ENCODE measurements around the gene CCDC157.
"Not testable (repeated sequence)": the region's sequence is repeated elsewhere in the genome, so short reads cannot be mapped to it uniquely, and the experiment has no call there.

The CCDC157 gene

DNA sequence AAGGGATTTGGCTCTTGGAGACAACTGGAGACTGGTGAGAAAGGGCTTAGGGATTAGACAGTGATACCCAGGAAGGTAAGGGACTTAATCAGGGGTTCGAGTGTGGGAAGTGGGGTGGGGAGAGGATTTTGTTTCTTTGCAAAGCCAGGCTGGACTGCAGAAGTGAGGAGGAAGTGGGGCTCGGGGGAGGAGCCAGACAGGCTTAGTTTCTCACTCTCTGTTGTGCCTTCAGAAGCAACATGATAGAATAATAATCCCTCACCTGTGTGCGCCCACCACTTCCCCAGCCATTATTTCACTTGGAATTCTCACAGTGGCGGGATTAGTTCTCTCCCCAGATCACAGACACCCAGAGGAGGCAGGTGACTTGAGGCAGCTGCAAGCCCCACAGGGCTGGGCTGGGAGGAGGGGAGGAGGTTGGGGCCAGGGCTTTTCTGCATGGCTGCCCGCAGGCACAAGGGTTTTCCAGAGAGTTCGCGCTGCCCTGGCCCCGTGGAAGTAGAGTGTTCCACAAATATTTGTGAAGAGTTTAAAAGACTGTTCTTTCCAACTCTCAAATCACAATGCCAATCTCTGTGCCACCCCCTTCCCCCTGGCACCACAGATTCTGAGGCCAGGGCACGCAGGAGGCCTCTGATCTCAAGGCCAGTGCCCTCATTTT is 36.0 kb downstream of the CCDC157 start:
- no peak for DNase-seq

DNA sequence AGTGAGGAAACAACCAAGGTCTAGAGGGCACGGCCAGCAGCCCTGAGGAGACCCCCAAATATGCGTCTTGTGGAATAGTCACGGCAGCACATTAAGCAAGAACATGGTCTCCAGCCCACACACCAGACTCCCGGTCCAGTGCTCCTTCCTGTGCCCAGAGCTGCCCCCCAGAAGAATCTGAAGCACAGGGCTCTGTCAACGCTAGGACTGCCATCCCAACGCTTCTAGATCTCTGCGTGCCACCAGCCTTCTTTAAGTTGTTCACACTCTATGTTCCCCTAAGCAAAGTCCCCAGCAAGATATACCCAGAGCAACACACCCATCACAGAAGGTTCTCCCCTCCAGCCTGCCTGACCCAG is 36.5 kb downstream of the CCDC157 start:
- DNase-seq: no peak

DNA sequence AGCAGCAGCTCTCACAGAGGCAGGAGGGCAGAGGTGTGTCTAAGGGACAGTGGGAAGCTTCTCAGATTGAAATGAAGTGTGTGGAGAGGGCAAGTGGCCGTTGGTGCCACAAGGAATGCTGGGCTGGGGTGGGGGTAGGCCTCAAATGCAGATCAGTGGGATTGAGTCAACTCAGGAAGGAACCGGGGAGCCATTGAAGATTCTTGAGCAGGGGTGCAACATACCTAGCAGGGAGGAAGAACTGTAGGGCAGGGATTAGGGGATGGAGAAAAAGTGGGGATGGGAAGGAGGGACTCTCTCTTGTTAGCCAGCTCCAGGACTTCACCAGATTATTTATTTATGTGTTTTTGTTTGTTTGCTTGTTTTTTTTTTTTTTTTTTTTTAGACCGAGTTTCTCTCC is 37.1 kb downstream of the CCDC157 start:
- DNase-seq: no peak

DNA sequence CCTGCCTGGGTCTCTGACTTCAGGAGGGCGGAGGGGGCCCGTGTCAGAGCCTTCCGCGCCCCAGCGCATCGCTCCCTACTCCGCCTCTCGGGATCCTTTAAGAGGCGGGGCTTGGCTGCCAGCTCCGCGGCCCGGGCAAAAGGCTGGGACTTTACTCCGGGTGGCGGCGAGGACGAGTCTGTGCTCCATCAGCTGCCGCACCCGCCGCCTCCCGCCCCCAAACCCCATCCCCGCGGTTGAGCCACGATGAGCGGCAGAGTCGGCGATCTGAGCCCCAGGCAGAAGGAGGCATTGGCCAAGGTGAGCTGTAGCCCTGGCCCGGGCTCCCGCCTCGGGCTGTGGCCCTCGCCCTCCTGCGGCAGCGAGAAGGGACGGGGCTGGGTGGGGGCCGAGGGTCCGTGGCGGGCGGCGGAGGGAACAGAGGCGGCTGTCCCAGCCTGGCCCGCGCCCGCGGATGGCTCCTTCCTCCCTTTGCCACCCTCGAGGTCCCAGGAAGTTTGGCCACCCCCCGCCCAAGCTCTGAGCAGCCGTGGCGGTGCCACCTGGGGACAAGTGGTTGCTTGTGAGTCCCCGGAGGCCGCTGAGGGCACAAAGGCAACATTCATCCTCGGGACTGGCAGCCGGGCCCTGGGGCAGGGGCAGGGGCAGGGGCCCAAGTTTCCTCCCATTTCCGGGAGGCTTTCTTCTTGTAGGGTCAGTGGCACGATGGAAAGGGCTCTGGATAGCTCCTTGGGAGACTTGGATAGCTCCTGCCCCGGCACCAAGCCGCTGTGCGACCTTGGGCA is 40.3 kb downstream of the CCDC157 start, which contains the start of gene SEC14L2:
TSS of gene SEC14L2 (plus strand) at position 148 of the 785 bp plus-strand sequence. CDS start at position 247, 99 bp downstream.
- peak; percentile 55 for DNase-seq

DNA sequence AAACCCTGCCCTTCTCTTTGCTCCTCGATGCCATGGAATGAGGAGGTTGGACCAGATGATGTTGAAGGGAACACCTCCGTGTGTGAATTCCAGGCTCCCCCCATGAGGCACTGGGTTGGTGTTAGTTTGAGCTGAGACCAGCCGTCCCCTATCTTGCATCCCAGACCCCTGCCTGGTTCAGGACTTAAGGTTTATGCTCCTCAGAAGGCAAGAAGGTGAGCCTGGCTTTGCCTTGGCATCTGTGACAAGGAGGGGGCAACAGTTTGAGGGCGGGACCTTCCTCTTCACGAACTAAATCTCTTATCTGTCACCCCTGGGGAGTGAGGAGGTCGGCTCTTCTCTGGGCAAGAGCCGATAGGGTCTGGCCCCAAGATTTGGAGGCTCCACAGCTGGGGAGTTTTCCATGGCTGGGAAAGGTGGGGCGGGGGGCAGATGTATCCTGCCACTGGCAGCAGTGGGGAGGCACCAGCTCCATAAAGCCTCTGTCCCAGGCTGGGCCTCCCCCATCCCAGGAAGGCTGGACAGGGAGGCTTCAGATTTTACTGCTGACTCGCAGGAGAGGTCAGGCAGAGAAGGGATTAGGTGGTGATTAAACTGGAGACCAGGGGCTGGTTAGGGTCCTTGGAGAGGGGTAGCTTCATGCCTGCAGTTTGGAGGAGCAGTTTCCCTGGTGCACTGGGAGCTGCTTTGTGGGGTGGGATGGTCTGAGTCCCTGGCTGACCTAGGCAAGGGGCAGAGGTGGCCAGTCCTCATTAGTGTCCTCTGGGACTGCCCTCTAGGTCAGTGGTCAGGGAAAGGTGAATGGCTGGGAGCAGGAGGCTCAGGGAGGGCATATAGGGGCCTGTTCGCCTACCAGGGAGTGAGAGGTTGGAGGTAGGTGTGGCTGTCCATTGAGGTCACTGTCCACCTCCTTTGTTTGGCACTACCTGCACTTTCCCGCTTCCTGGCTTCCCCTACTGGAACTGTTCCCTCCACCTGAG is 41.1 kb downstream of the CCDC157 start:
- no peak for DNase-seq

DNA sequence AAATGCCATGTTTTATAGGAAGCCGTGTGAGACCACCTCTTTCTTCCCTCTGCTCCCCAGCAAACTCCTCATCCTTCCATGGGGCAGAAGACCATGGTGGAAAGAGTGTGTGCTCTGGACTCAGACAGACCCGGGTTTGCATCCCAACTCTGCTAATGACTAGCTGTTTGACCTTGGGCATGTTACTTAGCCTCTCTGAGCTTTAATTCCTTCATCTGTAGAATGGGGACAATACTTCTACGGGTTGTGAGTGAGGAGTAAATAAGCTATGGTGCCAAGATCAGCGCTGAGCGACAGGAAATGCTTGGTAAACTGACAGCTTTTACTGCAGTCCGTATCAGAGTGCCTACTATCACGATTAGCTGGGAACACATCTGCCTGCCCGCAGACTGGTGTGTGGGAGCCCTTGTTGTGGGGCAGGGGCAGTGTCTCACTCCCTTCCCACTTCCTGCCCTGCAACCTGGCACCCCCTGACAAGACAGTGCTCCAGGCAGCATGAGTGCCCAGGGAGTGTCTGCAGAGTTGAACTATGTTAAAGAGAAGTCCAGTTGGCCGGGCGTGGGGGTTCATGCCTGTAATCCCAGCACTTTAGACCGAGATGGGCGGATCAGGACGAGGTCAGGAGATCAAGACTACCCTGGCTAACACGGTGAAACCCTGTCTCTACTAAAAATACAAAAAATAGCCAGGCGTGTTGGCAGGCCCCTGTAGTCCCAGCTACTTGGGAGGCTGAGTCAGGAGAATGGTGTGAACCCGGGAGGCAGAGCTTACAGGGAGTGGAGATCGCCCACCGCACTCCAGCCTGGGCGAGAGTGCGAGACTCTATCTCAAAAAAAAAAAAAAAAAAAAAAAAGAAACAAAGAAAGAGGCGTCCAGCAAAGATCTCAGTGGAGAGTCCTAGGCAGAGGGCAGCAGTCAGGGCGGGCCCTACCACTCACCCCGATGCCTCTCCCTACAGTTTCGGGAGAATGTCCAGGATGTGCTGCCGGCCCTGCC is 42.2 kb downstream of the CCDC157 start:
- DNase-seq: no peak

DNA sequence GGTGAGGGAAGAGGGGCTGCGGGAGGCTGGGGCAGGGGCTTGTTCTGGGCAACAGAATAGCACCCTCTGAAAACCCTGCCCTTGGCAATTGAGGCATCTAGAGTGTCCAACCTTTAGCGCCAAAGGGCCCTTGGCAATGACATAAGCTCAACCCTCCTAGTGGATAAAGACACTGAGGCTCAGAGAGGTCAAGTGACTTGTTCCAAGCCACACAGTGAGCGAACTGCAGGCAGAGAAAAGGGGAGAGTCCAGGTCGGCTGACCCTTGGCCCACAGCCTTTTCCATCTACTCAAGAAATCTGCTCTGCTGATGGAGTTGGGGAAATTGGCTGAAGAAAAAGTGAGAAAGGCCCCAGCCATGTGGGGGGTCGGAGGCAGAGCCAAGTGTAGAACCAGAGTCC is 42.9 kb downstream of the CCDC157 start:
- no peak for DNase-seq

DNA sequence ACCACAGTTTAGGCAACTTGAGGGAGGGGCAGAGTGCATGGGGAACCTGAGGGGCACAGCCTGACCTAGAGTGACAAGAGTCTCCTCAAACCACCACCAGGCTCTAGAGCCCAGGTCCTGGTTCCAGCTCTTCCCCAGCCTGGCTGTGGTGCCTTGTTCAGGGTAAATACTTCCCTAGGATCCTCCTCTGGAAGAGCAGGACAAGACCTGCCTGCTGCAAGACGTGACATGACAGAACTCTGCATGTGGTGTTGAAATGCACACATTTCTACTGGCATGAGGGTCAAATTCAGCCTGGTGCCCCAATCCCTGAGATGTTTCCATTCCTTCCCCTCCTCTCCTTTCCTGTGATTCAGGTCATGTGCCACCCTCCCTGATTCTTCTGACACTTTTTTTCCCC is 43.4 kb downstream of the CCDC157 start:
- no peak for DNase-seq

DNA sequence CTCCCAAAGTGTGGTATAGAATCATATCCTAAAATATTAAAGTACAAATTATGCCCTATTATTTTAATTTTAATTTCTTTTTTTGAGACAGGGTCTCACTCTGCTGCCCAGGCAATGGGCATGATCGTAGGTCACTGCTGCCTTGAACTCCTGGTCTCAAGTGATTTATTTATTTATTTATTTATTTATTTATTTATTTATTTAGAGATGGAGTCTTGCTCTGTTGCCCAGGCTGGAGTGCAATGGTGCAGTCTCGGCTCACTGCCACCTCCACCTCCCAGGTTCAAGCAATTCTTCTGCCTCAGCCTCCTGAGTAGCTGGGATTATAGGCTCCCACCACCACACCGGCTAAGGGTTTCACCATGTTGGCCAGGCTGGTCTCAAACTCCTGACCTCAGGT is 44.2 kb downstream of the CCDC157 start:
- not testable (repeated sequence) for DNase-seq

DNA sequence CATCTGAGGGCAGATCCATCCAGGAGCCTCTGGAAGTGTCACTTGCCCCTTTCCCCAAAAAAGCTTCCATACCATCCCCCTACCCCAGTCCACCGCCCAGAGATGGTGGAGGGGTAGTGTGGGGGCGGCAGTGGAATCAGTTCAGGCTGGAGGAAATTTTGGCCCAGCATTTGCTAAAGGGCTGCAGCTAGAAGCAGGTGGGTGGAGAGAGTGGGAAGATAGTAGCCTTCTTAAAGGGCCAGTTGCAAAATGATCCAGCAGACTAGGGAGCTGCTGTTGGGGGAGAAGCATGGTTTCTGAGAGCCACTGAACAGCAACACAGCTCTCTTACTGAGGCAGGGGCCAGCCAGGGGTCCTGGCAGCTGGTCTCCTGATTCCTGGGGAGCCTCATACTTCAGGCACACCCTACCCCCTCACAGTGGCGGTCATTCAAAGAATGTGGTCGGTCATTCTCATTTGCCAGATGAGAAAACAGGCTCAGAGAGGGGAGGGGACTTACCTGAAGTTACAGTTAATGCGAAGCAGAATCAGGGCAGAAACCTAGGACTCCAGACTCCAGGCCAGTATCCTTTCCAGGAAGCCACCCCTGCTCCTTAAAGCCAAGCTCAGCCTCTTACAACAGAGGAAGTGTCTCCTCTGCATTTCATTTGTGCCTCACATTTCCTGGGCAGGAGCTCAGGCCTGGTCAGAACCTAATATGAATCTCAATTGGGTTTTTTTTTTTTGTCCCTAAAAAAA is 45.4 kb downstream of the CCDC157 start:
- no peak for DNase-seq

DNA sequence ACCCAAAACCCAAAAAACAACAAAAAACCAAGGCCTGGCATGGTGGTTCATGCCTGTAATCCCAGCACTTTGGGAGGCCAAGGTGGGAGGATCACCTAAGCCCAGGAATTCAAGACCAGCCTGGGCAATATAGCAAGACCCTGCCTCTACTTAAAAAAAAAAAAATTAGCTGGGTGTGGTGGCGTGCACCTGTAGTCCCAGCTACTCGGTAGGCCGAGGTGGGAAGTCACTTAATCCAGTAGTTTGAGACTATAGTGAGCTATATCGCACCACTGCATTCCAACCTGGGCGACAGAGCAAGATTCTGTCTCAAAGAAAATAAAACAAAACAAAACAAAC is 45.9 kb downstream of the CCDC157 start:
- not testable (repeated sequence) for DNase-seq

DNA sequence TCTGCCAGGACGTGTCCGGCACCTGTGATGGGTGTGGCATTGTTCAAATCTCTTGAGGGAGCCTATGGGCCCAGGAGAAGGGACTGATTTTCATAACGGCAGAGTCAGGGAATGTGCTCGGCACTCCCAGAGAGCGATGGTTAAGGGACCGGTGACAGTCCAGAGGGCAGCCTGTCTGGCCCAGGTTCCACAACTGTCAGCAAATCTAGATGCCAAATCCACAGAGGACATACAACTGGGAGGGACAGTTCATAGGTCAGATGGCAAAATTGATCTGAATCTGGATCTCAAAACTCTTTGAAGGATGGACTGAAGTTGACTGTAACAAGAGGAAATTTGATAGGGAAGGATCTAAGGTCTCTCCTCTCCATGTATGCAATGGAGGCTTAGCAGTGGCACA is 47.5 kb downstream of the CCDC157 start:
- no peak for DNase-seq

DNA sequence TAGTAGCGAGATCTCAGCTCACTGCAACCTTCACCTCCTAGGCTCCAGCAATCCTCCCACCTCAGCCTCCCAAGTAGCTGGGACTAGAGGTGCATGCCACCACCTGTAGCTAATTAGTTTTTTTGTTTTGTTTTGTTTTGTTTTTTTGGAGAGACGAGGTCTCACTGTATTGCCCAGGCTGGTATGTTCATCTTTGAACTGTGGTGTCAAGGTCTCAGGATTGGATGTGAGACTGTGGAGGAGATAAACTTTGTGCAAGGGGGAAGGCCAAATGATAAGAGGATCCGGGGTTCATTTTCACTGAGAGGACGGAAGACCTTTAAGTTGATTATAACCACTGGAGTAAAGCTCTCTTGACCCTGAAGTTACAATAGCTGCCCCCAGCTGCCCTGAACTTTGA is 48.9 kb downstream of the CCDC157 start:
- DNase-seq: no peak

DNA sequence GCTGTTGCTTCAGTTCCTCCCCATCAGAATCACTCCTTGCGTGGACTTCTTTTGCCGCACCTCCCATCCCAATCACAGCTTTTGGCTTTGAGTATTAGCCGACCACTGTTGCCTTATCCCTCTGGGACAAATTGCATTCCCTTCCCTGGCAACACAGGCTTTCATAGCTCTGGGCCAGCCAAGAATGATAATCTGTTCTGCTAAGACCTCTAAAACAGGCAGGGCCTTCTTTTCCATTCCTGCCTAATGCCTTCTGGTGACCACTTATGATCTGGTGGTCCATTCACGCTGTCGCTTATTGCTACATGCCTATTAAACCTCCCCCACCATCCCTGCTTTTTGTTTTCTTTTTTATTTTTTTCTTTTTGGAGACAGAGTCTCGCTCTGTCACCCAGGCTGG is 49.6 kb downstream of the CCDC157 start:
- DNase-seq: no peak

DNA sequence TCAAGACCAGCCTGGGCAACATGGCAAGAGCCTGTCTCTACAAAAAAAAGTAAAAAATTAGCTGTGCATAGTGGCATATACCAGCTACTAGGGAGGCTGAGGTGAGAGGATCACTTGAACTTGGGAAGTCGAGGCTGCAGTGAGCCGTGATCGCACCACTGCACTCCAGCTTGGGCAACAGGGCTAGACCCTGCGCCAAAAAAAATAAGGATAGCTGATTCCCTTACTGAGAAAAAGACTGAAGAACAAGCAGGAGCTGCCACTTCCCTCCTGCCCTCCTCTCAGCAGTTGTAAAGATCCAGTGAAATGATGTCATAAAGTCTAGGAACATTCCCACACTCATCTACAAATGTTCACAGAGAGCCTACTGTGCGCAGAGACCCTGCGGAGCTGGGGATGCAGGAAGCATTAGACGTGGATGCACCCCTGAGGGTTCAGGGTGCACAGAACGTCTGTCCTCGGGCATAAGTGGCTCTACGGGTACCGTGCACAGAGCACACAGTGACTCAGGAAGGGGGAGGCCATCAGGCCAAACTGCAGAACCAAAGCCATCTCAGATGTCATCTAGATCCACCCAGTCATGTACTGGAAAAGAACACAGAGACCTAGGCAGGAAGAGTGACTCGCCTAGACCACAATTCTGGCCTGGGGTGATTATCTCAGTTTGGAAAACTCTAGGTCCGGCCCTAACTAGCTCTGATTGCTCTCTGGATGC is 51.7 kb downstream of the CCDC157 start:
- no peak for DNase-seq

DNA sequence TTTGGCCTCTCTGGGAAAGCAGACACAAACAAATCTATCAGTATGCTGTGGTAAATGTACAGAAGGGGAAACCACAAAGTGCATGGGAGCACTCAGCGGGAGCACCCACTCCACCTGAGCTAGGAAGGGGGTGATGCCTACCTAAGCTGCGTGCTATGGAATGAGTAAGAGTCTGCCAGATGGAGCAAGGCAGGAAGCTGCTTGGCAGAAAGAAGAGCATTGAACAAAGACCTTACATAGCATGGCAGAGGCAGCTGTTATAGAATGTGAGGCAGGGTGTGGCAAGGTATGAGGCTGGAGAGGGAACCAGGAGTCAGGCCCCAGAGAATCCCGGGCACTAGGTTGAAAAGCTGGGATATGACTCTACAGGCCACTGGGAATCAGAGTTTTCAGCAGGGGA is 55.0 kb downstream of the CCDC157 start:
- DNase-seq: no peak

DNA sequence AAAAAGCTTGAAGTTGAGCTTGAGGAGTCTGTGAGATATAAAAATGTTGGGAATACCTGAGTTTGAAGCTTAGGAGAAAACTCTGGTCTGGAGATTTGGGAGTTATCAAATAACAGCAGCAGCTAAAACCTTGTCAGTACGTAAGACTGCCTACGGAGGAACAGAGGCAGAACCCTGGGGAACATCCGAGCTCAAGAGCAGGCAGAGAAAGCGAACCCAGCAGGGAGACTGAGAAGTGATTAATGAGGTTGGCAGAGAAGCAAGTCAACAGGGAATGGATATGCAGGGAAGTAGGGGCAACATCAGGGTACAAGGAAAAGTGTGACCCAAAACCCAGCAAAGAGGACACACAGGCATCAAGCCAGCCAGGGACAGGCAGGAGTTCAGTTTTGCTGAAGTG is 56.2 kb downstream of the CCDC157 start:
- DNase-seq: no peak

DNA sequence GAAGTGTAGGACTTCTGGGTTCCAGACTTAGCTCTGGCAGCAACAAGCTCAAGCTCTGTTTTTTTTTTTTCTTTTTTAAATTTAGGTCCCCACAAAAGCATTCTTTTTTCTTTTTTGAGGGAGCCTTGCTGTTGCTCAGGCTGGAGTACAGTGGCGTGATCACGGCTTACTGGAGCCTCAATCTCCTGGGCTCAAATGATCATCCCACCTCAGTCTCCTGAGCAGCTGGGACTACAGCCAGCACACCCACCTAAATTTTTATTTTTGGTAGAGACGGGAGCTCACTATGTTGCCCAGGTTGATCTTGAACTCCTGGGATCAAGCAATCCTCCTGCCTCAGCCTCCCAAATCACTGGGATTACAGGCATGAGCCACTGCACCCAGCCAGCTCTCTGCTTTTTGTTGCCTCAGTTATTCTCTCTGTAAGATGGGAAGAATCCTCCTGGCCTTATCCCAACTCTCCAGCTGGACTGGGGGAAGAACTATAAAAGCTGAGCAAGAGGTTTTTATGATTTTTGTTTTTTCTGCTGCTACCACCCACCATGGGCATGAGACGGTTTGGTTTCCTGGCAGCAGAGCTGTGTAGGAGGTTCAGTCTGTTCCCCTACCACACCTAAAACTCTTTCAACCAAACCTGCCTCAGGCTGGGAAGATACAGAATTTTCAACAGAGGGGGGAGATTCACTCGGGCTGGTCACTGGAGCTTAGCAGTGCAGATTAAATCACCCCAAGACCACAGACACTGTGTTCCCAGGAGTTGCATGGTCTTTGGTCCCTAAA is 57.1 kb downstream of the CCDC157 start:
- DNase-seq: no peak

DNA sequence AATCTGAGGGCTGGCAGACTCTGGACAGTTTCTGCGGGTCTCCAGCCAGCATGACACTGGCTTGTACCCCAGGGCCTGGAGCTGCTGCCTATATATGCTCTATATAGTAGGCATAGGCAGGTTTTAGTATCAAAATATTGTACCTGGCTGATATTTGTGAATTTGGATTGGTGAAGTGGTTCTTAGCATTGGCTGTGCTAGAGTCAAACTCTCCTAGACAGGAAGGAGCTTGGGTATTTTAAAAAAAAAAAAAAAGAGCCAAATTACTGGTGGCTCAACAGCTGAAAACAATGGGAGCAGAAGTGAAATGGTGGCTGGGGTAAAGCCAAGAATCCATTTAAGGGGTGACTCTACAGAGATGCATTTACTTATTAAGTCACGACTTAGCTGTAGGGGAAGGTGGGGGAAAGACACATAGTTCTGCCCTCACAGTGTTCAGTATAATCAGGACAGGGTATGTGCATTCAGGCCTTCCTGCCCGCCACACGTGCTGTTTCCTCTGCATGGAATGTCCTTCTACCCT is 57.8 kb downstream of the CCDC157 start:
- no peak for DNase-seq

DNA sequence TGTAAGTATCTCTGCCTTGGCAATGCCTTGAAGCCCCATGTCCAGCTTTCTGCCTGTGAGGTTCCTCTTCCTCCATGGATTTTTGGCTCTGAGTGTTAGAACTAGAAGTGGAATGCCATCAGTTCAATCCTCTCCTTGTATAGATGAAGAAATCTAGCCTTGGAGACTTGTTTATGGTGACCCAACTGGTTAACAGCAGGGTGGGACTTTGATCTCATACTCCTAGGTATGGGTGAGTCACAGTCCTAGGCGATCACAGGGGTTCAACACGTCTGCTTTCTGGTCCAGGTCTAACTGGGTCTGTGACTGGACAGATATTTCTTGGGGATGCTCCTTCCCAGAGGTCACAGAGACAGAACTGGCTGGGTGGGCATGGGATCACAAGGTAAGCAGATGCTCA is 59.6 kb downstream of the CCDC157 start:
- no peak for DNase-seq

Data from NCI-H345 (cell line).